T-helper 1 cell treated with Interleukin-12 subunit alpha and Interleukin-12 subunit beta and Interleukin-4 antibody, amounts not matched to agents 30 ng/mL and 1 ng/mL, for 36 hours (primary cell): ENCODE results near the gene MED15. TPM values are rescaled to one million over a fixed set of nuclear protein-coding genes. Genes with fewer than 3 reads are reported as not detected.
"Not testable (repeated sequence)": the region's sequence is repeated elsewhere in the genome, so short reads cannot be mapped to it uniquely, and the experiment has no call there.

Experiments used
- intact Hi-C: fragments of 100-400 bp; cut with micrococcal nuclease; formaldehyde crosslinking; loops from one replicate; pipeline ENCODE4 v1.15.1; 2024
- total RNA-seq: library from RNA; stranded (reverse); gene quantifications from 2 replicates; pipeline ENCODE4 v1.2.3, GENCODE V29; 2022

The MED15 gene
- total RNA-seq, 1 donor from 2014 or later: 165 TPM

DNA sequence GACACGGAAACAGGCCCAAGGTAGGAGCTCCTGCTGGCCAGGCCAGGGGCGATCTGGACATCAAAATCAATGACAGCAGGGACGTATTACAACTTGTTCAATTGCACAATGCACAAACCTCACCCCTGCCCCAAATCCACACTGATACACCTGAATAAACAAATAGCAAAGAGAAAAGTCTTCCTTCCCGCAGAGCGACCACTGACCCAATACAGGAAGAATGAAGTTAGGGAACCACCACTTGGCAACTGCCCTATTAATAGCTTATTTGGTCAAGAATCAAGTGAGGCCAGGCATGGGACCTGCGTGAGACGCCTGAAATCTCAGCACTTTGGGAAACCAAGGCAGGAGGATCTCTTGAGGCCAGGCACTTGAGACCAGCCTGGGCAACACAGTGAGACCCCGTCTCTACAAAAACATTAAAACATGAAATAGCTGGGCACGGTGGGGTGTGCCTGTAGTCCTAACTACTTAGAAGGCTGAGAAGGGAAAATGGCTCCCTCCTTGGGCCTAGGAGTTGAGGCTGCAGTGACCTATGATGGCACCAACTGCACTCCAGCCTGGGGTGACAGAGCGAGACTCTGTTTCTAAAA is 109.1 kb downstream of the MED15 start:
- intact Hi-C loops: no loop called here

DNA sequence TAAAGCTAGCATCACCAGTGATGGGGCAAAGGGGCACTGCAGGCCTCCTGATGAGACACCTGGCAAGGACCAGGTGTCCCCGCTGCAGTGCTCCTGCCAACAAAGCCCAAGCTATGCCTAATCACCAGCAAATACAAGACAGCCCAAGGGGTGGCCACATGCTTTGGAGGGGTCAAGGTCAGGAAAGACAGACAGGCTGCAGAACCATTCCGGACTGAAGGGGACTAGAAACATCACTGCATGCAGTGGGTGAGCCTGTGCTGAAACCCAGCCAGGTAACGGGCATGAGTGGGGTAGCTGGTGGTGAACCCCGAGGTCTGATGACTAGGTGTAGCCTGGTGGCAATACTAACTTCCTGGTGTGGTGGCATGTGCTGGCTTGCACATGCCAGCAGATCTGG is 111.1 kb downstream of the MED15 start:
- intact Hi-C loops: no loop called here

DNA sequence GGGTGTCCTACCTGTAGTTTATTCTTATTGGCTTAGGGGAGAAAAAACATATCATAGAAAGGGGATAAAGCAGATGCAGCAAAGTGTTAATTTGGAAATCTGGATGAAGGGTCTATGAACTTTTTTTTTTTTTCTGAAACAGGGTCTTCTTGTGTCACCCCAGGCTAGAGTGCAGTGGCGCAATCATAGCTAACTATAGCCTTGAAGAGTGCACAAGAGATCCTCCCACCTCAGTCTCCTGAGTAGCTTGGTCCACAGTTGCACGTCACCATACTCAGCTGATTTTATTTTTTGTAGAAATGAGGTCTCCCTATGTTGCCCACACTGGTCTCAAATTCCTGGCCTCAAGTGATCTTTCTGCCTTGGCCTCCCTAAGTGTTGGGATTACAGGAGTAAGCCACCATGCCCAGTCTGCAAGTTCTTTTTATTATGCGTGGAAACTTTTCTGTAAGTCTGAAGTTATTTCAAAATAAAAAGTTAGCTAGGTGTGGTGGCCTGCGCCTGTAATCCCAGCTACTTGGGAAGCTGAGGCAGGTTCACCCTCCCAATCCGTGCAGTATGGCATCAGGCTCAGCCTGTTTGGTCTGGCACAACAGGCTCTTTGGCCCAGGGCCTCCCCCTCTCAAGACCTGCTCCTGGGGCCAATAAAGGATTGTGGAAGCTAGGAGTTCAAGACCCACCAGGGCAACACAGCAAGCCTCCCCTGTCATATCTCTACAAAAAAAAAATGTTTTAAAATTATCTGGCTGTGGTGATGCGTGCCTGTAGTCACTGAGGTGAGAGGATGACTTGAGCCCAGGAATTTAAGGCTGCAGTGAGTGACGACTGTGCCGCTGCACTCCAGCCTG is 111.9 kb downstream of the MED15 start:
- intact Hi-C loops: no loop called here

DNA sequence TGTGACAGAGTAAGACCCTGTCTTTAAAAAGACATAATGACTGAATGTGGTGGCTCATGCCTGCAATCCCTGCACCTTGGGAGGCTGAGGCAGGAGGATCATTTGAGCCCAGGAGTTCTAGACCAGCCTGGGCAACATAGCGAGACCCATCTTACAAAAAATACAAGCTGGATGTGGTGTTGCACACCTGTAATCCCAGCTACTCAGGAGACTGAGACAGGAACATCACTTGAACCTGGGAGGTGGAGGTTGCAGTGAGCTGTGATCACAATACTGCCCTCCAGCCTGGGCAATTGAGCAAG is 112.4 kb downstream of the MED15 start:
- intact Hi-C loops: not testable (repeated sequence)

GRCh38 chr22:20621162-20621561 is 113.8 kb downstream of the MED15 start:
- intact Hi-C loops: no loop called here

GRCh38 chr22:20622650-20623339 is 115.4 kb downstream of the MED15 start:
- intact Hi-C loops: no loop called here

GRCh38 chr22:20624161-20624616 is 116.8 kb downstream of the MED15 start:
- intact Hi-C loops: no loop called here

- intact Hi-C loops: no loop called here
Observed at GRCh38 chr22:20625270-20625669, 117.9 kb downstream of the MED15 start.

GRCh38 chr22:20626811-20627210 is 119.4 kb downstream of the MED15 start:
- intact Hi-C loops: no loop called here

GRCh38 chr22:20627432-20627831 is 120.0 kb downstream of the MED15 start:
- intact Hi-C loops: no loop called here

GRCh38 chr22:20628081-20628939 is 120.9 kb downstream of the MED15 start:
- intact Hi-C loops: no loop called here

- intact Hi-C loops: no loop called here
Observed at GRCh38 chr22:20629401-20629800, 122.0 kb downstream of the MED15 start.

DNA sequence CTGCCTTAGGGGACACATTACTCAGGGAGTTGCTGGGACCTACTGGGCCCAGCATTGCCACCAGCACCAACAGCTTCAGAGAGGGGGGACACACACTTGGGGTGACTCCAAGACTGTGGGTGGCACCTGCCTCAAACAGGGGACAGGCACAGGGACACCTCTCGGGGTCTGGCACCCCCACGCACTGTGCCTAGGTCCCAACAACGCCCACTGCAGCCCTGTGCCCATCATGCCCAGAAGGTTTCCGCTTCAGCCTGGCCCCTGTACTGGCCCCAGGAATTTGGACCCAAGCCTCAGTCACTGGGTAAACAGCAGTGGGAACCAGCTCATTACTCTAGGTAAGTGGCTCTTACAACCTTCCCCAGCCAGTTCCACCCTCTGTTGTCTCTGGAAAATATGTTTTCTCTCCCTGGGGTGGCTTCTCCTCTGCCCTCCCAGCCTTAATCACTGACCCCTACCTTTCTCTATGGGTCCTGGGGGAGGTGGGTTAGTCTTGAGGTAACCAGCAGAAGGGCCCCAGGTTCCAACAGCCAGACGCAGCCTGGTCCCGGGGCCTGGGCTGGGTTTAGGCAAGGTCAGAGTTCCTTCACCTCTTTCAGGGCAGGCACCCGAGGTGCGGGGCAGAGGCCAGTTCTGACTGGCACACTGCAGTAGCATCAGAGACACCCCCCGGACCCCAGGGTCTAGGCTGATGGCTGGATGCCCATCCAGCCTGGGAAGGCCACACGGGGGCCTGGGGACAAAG is 123.6 kb downstream of the MED15 start:
- intact Hi-C loops: no loop called here

DNA sequence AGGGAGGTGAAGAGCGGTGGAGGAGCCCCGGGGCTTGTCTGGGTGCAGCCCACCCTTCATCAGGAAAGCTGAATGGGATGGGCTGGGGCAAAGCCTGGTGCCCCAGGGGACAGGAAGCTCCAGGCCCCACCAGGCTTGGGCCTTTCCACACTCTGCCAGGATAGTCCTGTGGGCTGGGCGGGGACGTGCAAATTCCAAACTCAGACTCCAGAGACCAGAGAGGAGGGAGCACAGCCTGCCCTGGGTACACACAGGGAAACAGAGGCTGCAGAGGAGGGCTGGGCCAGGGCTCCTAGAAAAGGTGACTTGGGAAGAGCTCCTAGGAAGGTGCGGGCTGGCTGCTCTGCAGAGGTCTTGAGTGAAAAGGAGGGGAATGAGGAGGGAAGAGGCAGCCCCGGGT is 124.7 kb downstream of the MED15 start:
- intact Hi-C loops: no loop called here

DNA sequence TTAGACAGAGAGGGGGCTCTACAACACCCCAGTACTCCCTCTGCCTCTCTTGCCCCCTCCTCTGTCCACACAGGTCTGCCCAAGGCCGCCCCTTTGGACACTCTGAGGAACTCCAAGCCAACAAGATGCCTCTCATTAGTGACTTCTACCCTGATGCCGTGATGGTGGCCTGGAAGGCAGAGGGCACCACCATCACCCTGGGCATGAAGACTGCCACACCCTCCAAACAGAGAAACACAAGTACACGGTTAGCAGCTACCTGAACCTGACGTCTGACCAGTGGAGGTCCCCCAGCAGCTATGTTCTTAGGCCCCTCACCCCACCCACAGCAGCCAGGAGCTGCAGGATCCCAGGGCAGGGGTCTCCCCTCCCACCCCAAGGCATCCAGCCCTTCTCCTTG is 125.1 kb downstream of the MED15 start:
- intact Hi-C loops: no loop called here

DNA sequence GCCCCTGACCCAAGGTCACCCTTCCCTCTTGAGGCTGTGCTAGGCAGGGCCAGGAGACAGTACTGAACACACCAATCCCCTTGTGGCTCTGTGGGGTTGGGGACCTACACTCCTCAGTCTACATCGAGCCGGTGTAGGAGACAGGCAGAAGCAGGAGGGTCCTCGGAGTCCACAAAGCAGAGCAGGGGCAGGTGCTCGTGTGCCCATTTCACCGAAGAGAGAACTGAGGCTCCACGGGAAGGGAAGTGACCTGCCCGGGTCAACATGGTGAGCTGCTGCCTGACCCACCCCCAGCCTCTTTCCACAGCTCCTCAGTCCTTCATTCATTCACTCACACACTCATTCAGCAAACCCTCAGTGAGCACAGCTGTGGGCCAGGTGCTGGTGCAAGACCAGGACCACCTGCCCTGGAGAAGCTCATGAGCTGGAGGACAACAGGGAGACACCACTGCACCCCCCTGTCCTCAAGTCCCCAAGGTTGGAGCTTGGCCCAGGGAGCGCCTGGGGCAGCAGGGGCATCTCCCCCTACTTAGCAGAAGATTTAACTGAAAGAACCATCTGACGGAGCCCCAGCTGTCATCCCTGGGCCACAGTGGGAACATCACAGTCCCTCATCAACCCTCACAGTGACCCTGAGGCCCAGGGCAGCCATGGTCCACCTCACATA is 127.3 kb downstream of the MED15 start:
- intact Hi-C loops: loop anchor here (2.0 kb wide), 1 partner anchor 62 kb away; no protein-coding TSS in a partner anchor

DNA sequence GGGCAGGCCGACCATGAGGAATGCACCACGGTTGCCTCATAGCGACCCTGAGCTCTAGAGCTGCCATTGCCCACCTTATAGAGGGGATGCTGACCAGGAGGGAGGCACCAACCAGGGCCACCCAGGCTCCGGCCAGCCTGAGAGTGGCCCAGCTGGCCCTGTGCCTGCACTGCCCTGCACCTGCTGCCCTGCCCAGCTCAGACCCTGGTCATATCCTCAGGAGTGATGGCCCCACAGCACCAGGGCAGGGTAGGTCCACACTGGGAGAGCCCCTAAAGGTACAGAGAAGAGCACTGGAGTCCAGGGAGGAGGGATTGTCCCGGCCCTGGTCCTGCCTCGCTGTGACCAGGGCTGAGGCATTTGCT is 127.8 kb downstream of the MED15 start:
- intact Hi-C loops: loop anchor here (2.0 kb wide), 1 partner anchor 62 kb away; no protein-coding TSS in a partner anchor

- intact Hi-C loops: no loop called here
Observed at GRCh38 chr22:20636075-20636812, 128.8 kb downstream of the MED15 start.

GRCh38 chr22:20636945-20637344 is 129.5 kb downstream of the MED15 start:
- intact Hi-C loops: no loop called here
